Mesendoderm (in vitro differentiated cells): ENCODE data around the gene PRKAR1B.

Experiments used
- DNase-seq: peaks from one replicate; pipeline ENCODE4 v3.0.0; 2013
- H2AK5ac ChIP-seq: 2 replicates; pipeline ENCODE4 v1.6.1; 2013; ENCODE audit warnings: low read length, inconsistent platforms
- H2BK120ac ChIP-seq: 2 replicates; pipeline ENCODE4 v1.6.1; 2013; ENCODE audit warnings: low read depth, mild to moderate bottlenecking, low read length, moderate library complexity, mixed read lengths
- H2BK15ac ChIP-seq: replicated peaks from 2 replicates; pipeline ENCODE4 v1.6.1; 2013; ENCODE audit warnings: low read depth, mild to moderate bottlenecking, moderate library complexity
- H2BK5ac ChIP-seq: 2 replicates; pipeline ENCODE4 v1.6.1; 2013; ENCODE audit warnings: low read length, inconsistent platforms
- H3K18ac ChIP-seq: 2 replicates; pipeline ENCODE4 v1.6.1; 2013; ENCODE audit warnings: mild to moderate bottlenecking, low read length, mixed read lengths
- H3K23ac ChIP-seq: one replicate; pipeline ENCODE4 v1.6.1; 2013; ENCODE audit warnings: low read length
- H3K27ac ChIP-seq: 2 replicates; pipeline ENCODE4 v1.5.1; 2013; ENCODE audit warnings: low read depth, mild to moderate bottlenecking, inconsistent platforms, low read length, moderate library complexity
- H3K27me3 ChIP-seq: 2 replicates; pipeline ENCODE4 v1.6.1; 2013; ENCODE audit warnings: low read length, control low read depth, mild to moderate bottlenecking, inconsistent platforms; ENCODE audit not compliant: insufficient read depth, poor library complexity
- H3K36me3 ChIP-seq: 2 replicates; pipeline ENCODE4 v1.6.1; 2013; ENCODE audit warnings: low read length, inconsistent platforms; ENCODE audit not compliant: control insufficient read depth, insufficient read depth
- H3K4ac ChIP-seq: one replicate; pipeline ENCODE4 v1.6.1; 2013; ENCODE audit warnings: low read depth, mild to moderate bottlenecking, low read length, moderate library complexity
- H3K4me1 ChIP-seq: 2 replicates; pipeline ENCODE4 v1.6.1; 2013; ENCODE audit warnings: low read depth, low read length, inconsistent platforms; ENCODE audit not compliant: control insufficient read depth
- H3K4me2 ChIP-seq: 2 replicates; pipeline ENCODE4 v1.6.1; 2013; ENCODE audit warnings: low read length
- H3K4me3 ChIP-seq: 2 replicates; pipeline ENCODE4 v1.5.1; 2013; ENCODE audit warnings: mild to moderate bottlenecking, low read length
- H3K56ac ChIP-seq: one replicate; pipeline ENCODE4 v1.6.1; 2013; ENCODE audit warnings: low read length
- H3K79me1 ChIP-seq: 2 replicates; pipeline ENCODE4 v1.6.1; 2013; ENCODE audit warnings: low read length, inconsistent platforms
- H3K79me2 ChIP-seq: 2 replicates; pipeline ENCODE4 v1.6.1; 2013; ENCODE audit warnings: mild to moderate bottlenecking, low read length; ENCODE audit not compliant: control insufficient read depth, insufficient read depth
- H3K9ac ChIP-seq: 2 replicates; pipeline ENCODE4 v1.6.1; 2013; ENCODE audit warnings: low read length, inconsistent platforms
- H4K5ac ChIP-seq: one replicate; pipeline ENCODE4 v1.6.1; 2013; ENCODE audit warnings: low read length
- H4K8ac ChIP-seq: one replicate; pipeline ENCODE4 v1.6.1; 2013; ENCODE audit warnings: low read depth, mild to moderate bottlenecking, control low read depth, low read length, moderate library complexity
- WGBS: extraction: QIAGEN DNeasy Blood & Tissue Kit; methylation state at CpG from one replicate; pipeline ENCODE4 v1.1.7; 2013; ENCODE audit warnings: low lambda C conversion rate, missing lambda C conversion rate; ENCODE audit not compliant: insufficient coverage; ENCODE audit errors: extremely low coverage; 5-methylcytosine and 5-hydroxymethylcytosine counted together

PRKAR1B gene

DNA sequence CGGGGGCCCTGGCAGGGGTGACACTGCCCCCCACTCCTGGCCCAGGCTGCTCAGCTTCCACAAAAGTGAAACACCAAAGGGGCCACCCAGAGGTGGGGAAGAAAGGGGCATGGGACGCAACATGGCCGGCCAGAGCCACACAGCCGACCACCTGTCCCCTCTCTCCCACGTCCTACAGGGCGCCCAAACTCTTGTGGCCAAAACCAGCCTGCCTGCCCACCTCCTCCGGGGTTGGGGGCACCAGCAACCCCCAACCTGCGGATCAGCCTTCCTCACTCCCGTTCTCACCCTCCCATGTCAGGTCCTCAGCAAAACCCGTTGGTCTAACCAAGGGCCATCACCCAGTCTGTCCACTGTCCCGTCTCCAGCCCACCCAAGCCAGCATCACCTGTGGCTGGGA, 80.1 kb downstream of the PRKAR1B start:
- H2BK120ac ChIP-seq: no peak overlapping the region
- H2BK5ac ChIP-seq: no peak overlapping the region
- no peak overlapping the region for H3K4ac ChIP-seq
- H2AK5ac ChIP-seq: no peak overlapping the region
- no peak overlapping the region for H3K23ac ChIP-seq
- H3K4me1 ChIP-seq: no peaks in the 10 kb centered on the region
- H3K27me3 ChIP-seq: no peaks in the 10 kb centered on the region
- no peak overlapping the region for H4K8ac ChIP-seq
- no peaks in the 10 kb centered on the region for H3K79me2 ChIP-seq
- no peak overlapping the region for H3K9ac ChIP-seq
- H3K4me3 ChIP-seq: no peak overlapping the region
- H3K36me3 ChIP-seq: no peaks in the 10 kb centered on the region
- H4K5ac ChIP-seq: no peak overlapping the region
- no peak for DNase-seq
- H3K56ac ChIP-seq: no peak overlapping the region
- H3K4me2 ChIP-seq: no peak overlapping the region
- no peaks in the 10 kb centered on the region for H3K79me1 ChIP-seq
- no peak overlapping the region for H3K27ac ChIP-seq
- WGBS: no CpG with 5 or more reads among the region's 11 CpGs
- no peak overlapping the region for H3K18ac ChIP-seq
- no peak overlapping the region for H2BK15ac ChIP-seq

DNA sequence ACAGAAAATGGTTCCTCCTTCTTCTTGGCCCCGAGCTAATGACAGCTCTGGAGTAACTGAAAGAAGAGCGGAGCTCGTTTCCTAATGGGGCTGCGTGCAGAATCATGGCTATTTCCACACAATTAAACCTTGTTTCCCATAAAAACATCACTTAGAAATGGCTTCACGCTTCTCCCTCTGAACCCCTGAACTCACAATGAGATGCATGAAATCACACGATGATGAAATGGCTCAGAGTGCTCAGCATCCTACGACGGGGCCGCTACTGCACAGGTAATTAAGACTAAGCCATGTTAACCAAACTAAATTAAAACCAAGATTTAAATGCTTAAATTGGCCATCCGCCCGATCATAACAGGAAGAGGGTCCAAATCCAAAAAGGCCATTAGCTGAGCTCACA, 80.6 kb downstream of the PRKAR1B start:
- no peak overlapping the region for H2BK120ac ChIP-seq
- no peak overlapping the region for H3K23ac ChIP-seq
- no peaks in the 10 kb centered on the region for H3K79me1 ChIP-seq
- no peaks in the 10 kb centered on the region for H3K79me2 ChIP-seq
- no peak overlapping the region for H3K4ac ChIP-seq
- no peak overlapping the region for H3K9ac ChIP-seq
- H4K5ac ChIP-seq: no peak overlapping the region
- no peak overlapping the region for H3K4me2 ChIP-seq
- no peak overlapping the region for H2BK5ac ChIP-seq
- no peak overlapping the region for H2AK5ac ChIP-seq
- H3K4me1 ChIP-seq: no peaks in the 10 kb centered on the region
- WGBS: no CpG with 5 or more reads among the region's 11 CpGs
- H3K36me3 ChIP-seq: no peaks in the 10 kb centered on the region
- H2BK15ac ChIP-seq: no peak overlapping the region
- H3K27ac ChIP-seq: no peak overlapping the region
- H4K8ac ChIP-seq: no peak overlapping the region
- no peak overlapping the region for H3K18ac ChIP-seq
- H3K56ac ChIP-seq: no peak overlapping the region
- H3K4me3 ChIP-seq: no peak overlapping the region
- H3K27me3 ChIP-seq: no peaks in the 10 kb centered on the region
- no peak for DNase-seq

DNA sequence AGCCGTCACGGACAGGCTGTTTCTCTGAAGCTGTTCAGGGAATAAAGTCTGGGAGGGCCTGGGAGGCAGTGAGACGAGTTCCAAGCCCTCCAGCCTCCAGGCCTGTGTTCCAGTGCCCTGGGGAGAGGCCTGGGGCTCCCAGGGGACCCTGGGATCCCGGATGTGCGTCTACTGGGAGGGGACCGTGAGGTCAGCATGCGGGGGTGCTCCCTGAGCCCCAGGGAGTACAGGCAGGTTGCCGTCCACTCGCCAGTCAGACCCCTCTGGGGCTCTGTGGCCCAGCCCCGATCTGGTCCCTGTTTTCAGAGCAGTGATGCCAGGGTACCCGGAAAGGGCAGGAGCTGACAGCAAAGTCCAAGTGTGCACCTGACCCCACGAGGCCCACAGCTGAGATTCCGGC, 81.5 kb downstream of the PRKAR1B start:
- no peak overlapping the region for H2BK5ac ChIP-seq
- no peak overlapping the region for H3K18ac ChIP-seq
- H3K79me2 ChIP-seq: no peaks in the 10 kb centered on the region
- no peaks in the 10 kb centered on the region for H3K4me1 ChIP-seq
- H2AK5ac ChIP-seq: no peak overlapping the region
- WGBS: no CpG with 5 or more reads among the region's 13 CpGs
- no peak overlapping the region for H3K9ac ChIP-seq
- no peak overlapping the region for H3K23ac ChIP-seq
- no peak overlapping the region for H2BK15ac ChIP-seq
- no peak overlapping the region for H3K4me2 ChIP-seq
- no peaks in the 10 kb centered on the region for H3K79me1 ChIP-seq
- no peak overlapping the region for H2BK120ac ChIP-seq
- H3K27ac ChIP-seq: no peak overlapping the region
- no peak overlapping the region for H4K5ac ChIP-seq
- DNase-seq: no peak
- no peaks in the 10 kb centered on the region for H3K27me3 ChIP-seq
- no peak overlapping the region for H3K4ac ChIP-seq
- H3K4me3 ChIP-seq: no peak overlapping the region
- no peak overlapping the region for H3K56ac ChIP-seq
- no peaks in the 10 kb centered on the region for H3K36me3 ChIP-seq
- H4K8ac ChIP-seq: no peak overlapping the region

DNA sequence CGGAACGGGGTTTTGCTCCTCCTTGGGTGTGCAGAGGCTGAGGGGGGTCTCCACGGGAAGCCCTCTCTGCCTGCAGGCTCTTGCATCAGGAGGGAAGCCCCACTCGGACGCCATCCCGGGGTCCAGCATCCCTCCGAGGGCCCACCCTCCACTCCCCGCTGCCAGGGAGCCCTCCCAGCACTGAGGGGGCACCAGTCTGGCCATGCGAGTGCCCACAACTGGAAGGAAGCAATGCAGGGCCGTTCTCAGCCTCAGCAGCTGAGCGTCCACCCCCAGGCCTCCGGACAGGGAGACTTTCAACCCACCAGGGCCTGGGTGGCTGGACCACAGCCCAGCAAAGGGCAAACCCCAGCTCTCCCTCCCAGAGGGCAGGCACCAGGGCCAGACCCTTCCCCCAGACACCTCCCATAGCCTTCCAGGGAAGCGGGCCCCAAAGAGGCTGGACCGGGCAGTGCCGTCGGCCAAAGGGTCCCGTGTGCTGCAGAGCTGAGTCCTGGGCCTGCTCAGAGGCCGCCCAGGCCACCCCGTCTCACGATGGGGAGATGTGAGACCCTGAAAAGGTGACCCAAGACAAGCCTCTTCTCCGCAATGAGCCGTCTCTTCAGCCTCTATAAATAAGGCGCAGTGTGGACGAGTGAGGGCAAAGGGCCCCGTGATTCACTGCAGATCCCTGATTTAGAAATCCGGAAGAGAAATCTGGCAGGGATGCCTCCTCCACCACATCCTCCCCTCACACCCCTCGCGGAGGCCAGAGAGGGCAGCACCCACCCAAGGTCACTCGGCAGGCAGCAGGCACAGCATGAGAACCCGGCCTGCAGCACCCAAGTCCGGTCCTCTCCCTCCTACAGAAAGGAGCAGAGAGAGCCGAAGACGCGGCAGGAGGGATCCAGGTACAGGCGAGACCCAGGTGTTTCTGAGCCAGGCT, 82.4 kb downstream of the PRKAR1B start:
- Histone ChIP-seq H3K79me1 (no peaks in the 10 kb centered on the region), H3K27me3 (no peaks in the 10 kb centered on the region), H4K5ac (no peak overlapping the region), H3K9ac (no peak overlapping the region), H2BK5ac (no peak overlapping the region), H3K36me3 (no peaks in the 10 kb centered on the region), H3K4me3 (no peak overlapping the region), H3K4me1 (no peaks in the 10 kb centered on the region), H3K4me2 (no peak overlapping the region), H3K23ac (no peak overlapping the region), H3K79me2 (no peaks in the 10 kb centered on the region), H3K18ac (no peak overlapping the region), H4K8ac (no peak overlapping the region), H2BK120ac (no peak overlapping the region), H2AK5ac (no peak overlapping the region), H2BK15ac (no peak overlapping the region), H3K56ac (no peak overlapping the region), H3K4ac (no peak overlapping the region), H3K27ac (no peak overlapping the region)
- DNase-seq: no peak
- WGBS: no CpG with 5 or more reads among the region's 35 CpGs

GRCh38 chr7:641966-642365, 85.1 kb downstream of the PRKAR1B start:
- H3K56ac ChIP-seq: no peak overlapping the region
- WGBS: no CpG with 5 or more reads among the region's 11 CpGs
- no peaks in the 10 kb centered on the region for H3K79me2 ChIP-seq
- H4K5ac ChIP-seq: no peak overlapping the region
- H3K79me1 ChIP-seq: no peaks in the 10 kb centered on the region
- no peaks in the 10 kb centered on the region for H3K27me3 ChIP-seq
- no peak overlapping the region for H3K4me3 ChIP-seq
- H3K4me2 ChIP-seq: no peak overlapping the region
- H2BK120ac ChIP-seq: no peak overlapping the region
- H2BK15ac ChIP-seq: no peak overlapping the region
- no peak overlapping the region for H3K9ac ChIP-seq
- H3K4me1 ChIP-seq: no peaks in the 10 kb centered on the region
- H3K27ac ChIP-seq: no peak overlapping the region
- no peak overlapping the region for H3K23ac ChIP-seq
- no peak overlapping the region for H3K4ac ChIP-seq
- H4K8ac ChIP-seq: no peak overlapping the region
- no peak overlapping the region for H2BK5ac ChIP-seq
- H2AK5ac ChIP-seq: no peak overlapping the region
- no peak overlapping the region for H3K18ac ChIP-seq
- no peak for DNase-seq
- no peaks in the 10 kb centered on the region for H3K36me3 ChIP-seq

DNA sequence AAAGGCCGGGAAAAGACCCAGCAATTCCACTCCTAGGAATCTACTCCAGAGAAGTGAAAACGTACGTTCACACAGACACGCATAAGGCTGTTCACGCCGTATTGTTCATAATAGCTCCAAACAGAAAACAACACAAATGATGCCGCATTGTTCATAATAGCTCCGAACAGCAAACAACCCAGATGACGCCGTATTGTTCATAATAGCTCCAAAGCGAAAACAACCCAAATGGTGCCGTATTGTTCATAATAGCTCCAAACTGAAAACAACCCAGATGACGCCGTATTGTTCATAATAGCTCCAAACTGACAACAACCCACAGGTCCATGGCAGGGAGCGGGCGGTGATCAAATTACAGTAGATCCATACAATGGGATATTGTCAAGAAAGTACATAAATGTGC, 85.8 kb downstream of the PRKAR1B start:
- no peaks in the 10 kb centered on the region for H3K79me2 ChIP-seq
- no peak overlapping the region for H2BK5ac ChIP-seq
- H3K18ac ChIP-seq: no peak overlapping the region
- no peak overlapping the region for H2BK15ac ChIP-seq
- H3K4me3 ChIP-seq: no peak overlapping the region
- H3K27me3 ChIP-seq: no peaks in the 10 kb centered on the region
- H3K9ac ChIP-seq: no peak overlapping the region
- H3K4me2 ChIP-seq: no peak overlapping the region
- no peak overlapping the region for H3K4ac ChIP-seq
- H4K8ac ChIP-seq: no peak overlapping the region
- H3K23ac ChIP-seq: no peak overlapping the region
- H4K5ac ChIP-seq: no peak overlapping the region
- no peak overlapping the region for H3K27ac ChIP-seq
- H3K4me1 ChIP-seq: no peaks in the 10 kb centered on the region
- no CpG with 5 or more reads among the region's 16 CpGs for WGBS
- no peak overlapping the region for H2AK5ac ChIP-seq
- H3K36me3 ChIP-seq: no peaks in the 10 kb centered on the region
- H3K56ac ChIP-seq: no peak overlapping the region
- H3K79me1 ChIP-seq: no peaks in the 10 kb centered on the region
- no peak overlapping the region for H2BK120ac ChIP-seq
- DNase-seq: no peak
